HCT116 (cell line): ENCODE data around the gene PCSK6. TPM values are rescaled to one million over a fixed set of nuclear protein-coding genes. Genes with fewer than 3 reads are reported as not detected.

Source experiments
- ATAC-seq: fragments of 200-7000 bp; cut with Tn5 transposase; 2 replicates; pipeline ENCODE4 v1.9.1; 2020; ENCODE audit warnings: mild to moderate bottlenecking, moderate library complexity
- BruUV-seq: library from RNA; stranded (reverse); fragments of 400-500 nt; replicated peaks from 2 replicates; lab custom pipeline; 2021; lab: Mats Ljungman, UMichigan
- CTCF ChIA-PET: fragments of 300-600 bp; sonication (Branson Sonifier 250); formaldehyde crosslinking; loops from one replicate; lab custom pipeline; 2021; ENCODE audit warnings: antibody characterized with exemption; lab: Charles Lee
- POLR2A ChIA-PET: fragments of 300-600, 350-600 bp; sonication (Branson Sonifier 250); formaldehyde crosslinking; loops from one replicate; lab custom pipeline; 2021; ENCODE audit warnings: antibody characterized with exemption; lab: Charles Lee
- RAD21 ChIA-PET, 2 experiments: fragments of 300-600 bp; sonication (Branson Sonifier 250); formaldehyde crosslinking; loops; one replicate each; lab custom pipeline; 2023; ENCODE audit warnings: low total read pairs in 2 of 2; ENCODE audit not compliant: uncharacterized antibody in 2 of 2, unreplicated experiment in 2 of 2, low non-redundant PET in 1 of 2; lab: Charles Lee
- DNase-seq: peaks from one replicate; pipeline ENCODE4 v3.0.0-alpha.2; 2010; ENCODE audit warnings: low read depth, low spot score
- H2AFZ ChIP-seq: fragments of 200-600 bp; shearing (Covaris generic), sonication (generic); 2 replicates; pipeline ENCODE4 v1.6.1; 2017; ENCODE audit warnings: low read depth, mixed run types, mixed read lengths, antibody characterized with exemption, low read length; ENCODE audit not compliant: poor library complexity, severe bottlenecking
- H3K27ac ChIP-seq: 2 replicates; pipeline ENCODE4 v1.5.1; 2012; ENCODE audit warnings: low read depth, low read length
- H3K27me3 ChIP-seq: fragments of 200-600 bp; sonication (generic); 2 replicates; pipeline ENCODE4 v1.6.1; 2016; ENCODE audit warnings: mixed run types, low read length, mixed read lengths; ENCODE audit not compliant: insufficient read depth
- H3K36me3 ChIP-seq, 2 experiments: fragments of 200-500 bp in 1 of 2; fragments of 200-600 bp in 1 of 2; sonication (Bioruptor generic) in 1 of 2; sonication (generic) in 1 of 2; 2 replicates each; pipeline versions ENCODE4 v1.5.1 to v1.6.1; 2014 to 2016; ENCODE audit warnings: low read length in 2 of 2, inconsistent platforms in 1 of 2, mixed read lengths in 1 of 2, mixed run types in 1 of 2; ENCODE audit not compliant: insufficient read depth in 2 of 2, control insufficient read depth in 1 of 2
- H3K4me1 ChIP-seq, 2 experiments: fragments of 200-600 bp in 1 of 2; sonication (generic) in 1 of 2; 2 replicates each; pipeline versions ENCODE4 v1.5.1 to v1.6.1; 2012 to 2017; ENCODE audit warnings: low read length in 2 of 2, inconsistent platforms in 1 of 2, mild to moderate bottlenecking in 1 of 2, mixed read lengths in 1 of 2, mixed run types in 1 of 2, moderate library complexity in 1 of 2; ENCODE audit not compliant: insufficient read depth in 2 of 2, control insufficient read depth in 1 of 2
- H3K4me2 ChIP-seq: fragments of 200-600 bp; sonication (generic); 2 replicates; pipeline ENCODE4 v1.6.1; 2017; ENCODE audit warnings: mixed run types, low read length, mixed read lengths
- H3K4me3 ChIP-seq, 2 experiments: fragments of 200-600 bp in 1 of 2; sonication (generic) in 1 of 2; replicated peaks in 1 of 2; 2 replicates each; pipeline ENCODE4 v1.5.1; 2011 to 2016; ENCODE audit warnings: low read length in 2 of 2, control low read depth in 1 of 2, low read depth in 1 of 2, mild to moderate bottlenecking in 1 of 2, mixed read lengths in 1 of 2, mixed run types in 1 of 2
- H3K79me2 ChIP-seq: fragments of 200-600 bp; sonication (generic); 2 replicates; pipeline ENCODE4 v1.6.1; 2017; ENCODE audit warnings: mild to moderate bottlenecking, mixed run types, low read length, moderate library complexity, mixed read lengths; ENCODE audit not compliant: insufficient read depth
- H3K9ac ChIP-seq: fragments of 200-600 bp; sonication (generic); 2 replicates; pipeline ENCODE4 v1.6.1; 2016; ENCODE audit warnings: low read length, mixed read lengths
- H3K9me2 ChIP-seq: fragments of 200-600 bp; sonication (generic), shearing (Covaris generic); 2 replicates; pipeline ENCODE4 v1.6.1; 2017; ENCODE audit warnings: mixed run types, mild to moderate bottlenecking, moderate library complexity; ENCODE audit not compliant: insufficient read depth
- H3K9me3 ChIP-seq, 2 experiments: fragments of 200-500 bp in 1 of 2; fragments of 200-600 bp in 1 of 2; sonication (Bioruptor generic) in 1 of 2; sonication (generic) in 1 of 2; 2 replicates each; pipeline ENCODE4 v1.6.1; 2014 to 2017; ENCODE audit warnings: low read length in 2 of 2, mixed read lengths in 2 of 2, inconsistent platforms in 1 of 2, low read depth in 1 of 2, mild to moderate bottlenecking in 1 of 2, mixed run types in 1 of 2, moderate library complexity in 1 of 2; ENCODE audit not compliant: control insufficient read depth in 1 of 2, insufficient read depth in 1 of 2
- H4K20me1 ChIP-seq: fragments of 200-600 bp; sonication (generic), shearing (Covaris generic); 2 replicates; pipeline ENCODE4 v1.6.1; 2017; ENCODE audit warnings: mixed run types, mild to moderate bottlenecking, moderate library complexity; ENCODE audit not compliant: insufficient read depth
- ATF3 ChIP-seq: IDR thresholded peaks from 2 replicates; pipeline ENCODE4 v1.6.1; 2012
- CBX3 ChIP-seq: IDR thresholded peaks from 2 replicates; pipeline ENCODE4 v1.6.1; 2012; ENCODE audit warnings: low read depth
- CEBPB ChIP-seq: IDR thresholded peaks from 2 replicates; pipeline ENCODE4 v1.6.1; 2012; ENCODE audit warnings: low read depth
- EGR1 ChIP-seq: IDR thresholded peaks from 2 replicates; pipeline ENCODE4 v1.6.1; 2012; ENCODE audit warnings: low read depth
- ELF1 ChIP-seq: IDR thresholded peaks from 2 replicates; pipeline ENCODE4 v1.6.1; 2012; ENCODE audit warnings: low read depth, borderline replicate concordance
- JUND ChIP-seq: IDR thresholded peaks from 2 replicates; pipeline ENCODE4 v1.6.1; 2012
- MAX ChIP-seq: IDR thresholded peaks from 2 replicates; pipeline ENCODE4 v1.6.1; 2012
- POLR2A ChIP-seq: IDR thresholded peaks from 2 replicates; pipeline ENCODE4 v1.7.0; 2011; ENCODE audit warnings: borderline replicate concordance; ENCODE audit not compliant: insufficient read depth, insufficient read length; ENCODE audit errors: extremely low read depth
- POLR2AphosphoS5 ChIP-seq: IDR thresholded peaks from 2 replicates; pipeline ENCODE4 v1.6.1; 2011; ENCODE audit warnings: mild to moderate bottlenecking, low read depth, low read length, moderate library complexity
- REST ChIP-seq: IDR thresholded peaks from 2 replicates; pipeline ENCODE4 v1.6.1; 2012; ENCODE audit warnings: low read depth
- SIN3A ChIP-seq: IDR thresholded peaks from 2 replicates; pipeline ENCODE4 v1.6.1; 2012; ENCODE audit warnings: low read depth
- SRF ChIP-seq: IDR thresholded peaks from 2 replicates; pipeline ENCODE4 v1.6.1; 2012; ENCODE audit warnings: low read depth
- YY1 ChIP-seq: IDR thresholded peaks from 2 replicates; pipeline ENCODE4 v1.6.1; 2011; ENCODE audit warnings: low read length, low read depth, moderate library complexity, mild to moderate bottlenecking; ENCODE audit not compliant: insufficient replicate concordance; ENCODE audit errors: extremely low read depth
- ZFX ChIP-seq: fragments of 450-650 bp; IDR thresholded peaks from 2 replicates; pipeline ENCODE4 v1.6.1; 2017
- intact Hi-C: fragments of 100-400 bp; cut with micrococcal nuclease; formaldehyde crosslinking; loops from 2 replicates; pipeline ENCODE4 v1.10.0; 2022
- total RNA-seq: library from RNA; stranded (reverse); gene quantifications from one replicate; pipeline ENCODE4 v1.2.1, GENCODE V29; 2021; ENCODE audit not compliant: unreplicated experiment

PCSK6 gene
- total RNA-seq, 1 experiment from 2014 or later = 13.5 TPM

- Histone ChIP-seq H4K20me1 (no peaks in the 10 kb centered on the region), H2AFZ (no peak overlapping the region), H3K27ac (no peak overlapping the region), H3K36me3 (no peaks in the 10 kb centered on the region), H3K9me2 (no peaks in the 10 kb centered on the region), H3K9me3 (no peaks in the 10 kb centered on the region), H3K9ac (no peak overlapping the region), H3K4me3 (no peak overlapping the region), H3K4me1 (peaks cover 0 to 1% of the 10 kb centered on the region in 2 experiments; a peak in 1 of 4 replicates), H3K4me2 (no peak overlapping the region), H3K79me2 (no peaks in the 10 kb centered on the region), H3K27me3 (0 out of 2 replicates have a peak, but pooled peaks cover 3% of the 10 kb centered on the region)
- ChIA-PET CTCF (no interaction called here), RAD21 (no interaction called here), POLR2A (no interaction called here)
- TF ChIP-seq POLR2A = no peak
- no peak for TF ChIP-seq SIN3A
- no peak for TF ChIP-seq MAX
- TF ChIP-seq YY1 = no peak
- no peak for TF ChIP-seq ZFX
- TF ChIP-seq CBX3 = no peak
- no peak for TF ChIP-seq CEBPB
- TF ChIP-seq REST = no peak
- TF ChIP-seq SRF = no peak
- TF ChIP-seq JUND = no peak
- TF ChIP-seq POLR2AphosphoS5 = no peak
- no peak for TF ChIP-seq ELF1
- TF ChIP-seq EGR1 = no peak
- TF ChIP-seq ATF3 = no peak
- DNase-seq (no peak), ATAC-seq (no peak)
- intact Hi-C loops = no loop called here
- BruUV-seq = no TSS peak
Measured at GRCh38 chr15:101496198-101496986, 6.9 kb upstream of the PCSK6 start.
